Measurements from ENCODE around the gene GGTA1.

GGTA1 gene

DNA sequence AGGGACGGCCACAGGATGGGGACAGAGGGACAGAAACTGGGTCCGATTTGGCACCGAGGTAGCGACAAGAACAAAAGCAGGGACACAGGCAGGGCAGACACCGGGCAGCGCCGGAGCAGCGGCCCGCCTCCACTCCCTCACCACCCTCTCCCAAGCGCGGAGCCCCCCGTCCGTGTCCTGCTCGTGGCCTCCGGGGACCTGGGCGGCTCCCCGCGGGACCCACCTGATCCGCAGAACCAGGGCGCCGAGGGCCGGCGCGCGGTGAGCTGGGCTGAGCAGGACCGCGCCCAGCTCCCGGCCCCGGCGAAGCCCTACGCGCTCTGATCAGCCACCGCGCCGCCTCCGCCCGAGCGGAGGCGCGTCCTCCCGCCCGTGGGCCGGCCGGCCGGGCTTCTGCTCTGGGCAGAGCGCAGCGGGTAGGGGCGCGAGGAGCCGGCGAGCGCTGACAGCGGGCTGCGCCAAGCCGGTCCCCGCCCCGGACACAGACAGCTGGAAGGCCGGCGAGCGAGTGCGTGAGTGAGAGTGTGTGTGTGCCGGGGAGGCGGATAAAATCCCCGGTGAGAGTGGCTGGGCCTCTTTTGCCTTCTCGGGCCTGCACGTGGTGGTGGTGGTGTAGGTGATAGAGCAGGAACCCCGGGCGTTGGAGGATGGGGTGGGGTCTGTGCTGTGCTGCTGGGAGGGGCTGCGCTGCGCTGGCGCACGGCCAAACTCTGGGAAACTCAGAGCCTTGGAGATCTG is at the start of gene GGTA1:
Gene GGTA1 (minus strand): TSS at position 418 of the 738 bp plus-strand sequence. CDS start 31,922 bp downstream, outside the sequence.
- peak within 1 kb of the TSS; percentile 46 for H3K4me3 ChIP-seq (ENCODE audit: control insufficient read depth, low read depth, low read length)
- TF ChIP-seq, protein P1, sequence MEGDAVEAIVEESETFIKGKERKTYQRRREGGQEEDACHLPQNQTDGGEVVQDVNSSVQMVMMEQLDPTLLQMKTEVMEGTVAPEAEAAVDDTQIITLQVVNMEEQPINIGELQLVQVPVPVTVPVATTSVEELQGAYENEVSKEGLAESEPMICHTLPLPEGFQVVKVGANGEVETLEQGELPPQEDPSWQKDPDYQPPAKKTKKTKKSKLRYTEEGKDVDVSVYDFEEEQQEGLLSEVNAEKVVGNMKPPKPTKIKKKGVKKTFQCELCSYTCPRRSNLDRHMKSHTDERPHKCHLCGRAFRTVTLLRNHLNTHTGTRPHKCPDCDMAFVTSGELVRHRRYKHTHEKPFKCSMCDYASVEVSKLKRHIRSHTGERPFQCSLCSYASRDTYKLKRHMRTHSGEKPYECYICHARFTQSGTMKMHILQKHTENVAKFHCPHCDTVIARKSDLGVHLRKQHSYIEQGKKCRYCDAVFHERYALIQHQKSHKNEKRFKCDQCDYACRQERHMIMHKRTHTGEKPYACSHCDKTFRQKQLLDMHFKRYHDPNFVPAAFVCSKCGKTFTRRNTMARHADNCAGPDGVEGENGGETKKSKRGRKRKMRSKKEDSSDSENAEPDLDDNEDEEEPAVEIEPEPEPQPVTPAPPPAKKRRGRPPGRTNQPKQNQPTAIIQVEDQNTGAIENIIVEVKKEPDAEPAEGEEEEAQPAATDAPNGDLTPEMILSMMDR (IDR thresholded peaks at IDR 0.05; ENCODE audit: control insufficient read depth, insufficient read depth, low read depth, low read length, missing control alignments) = no peak
- DNase-seq (ENCODE audit: low read depth) = no peak

DNA sequence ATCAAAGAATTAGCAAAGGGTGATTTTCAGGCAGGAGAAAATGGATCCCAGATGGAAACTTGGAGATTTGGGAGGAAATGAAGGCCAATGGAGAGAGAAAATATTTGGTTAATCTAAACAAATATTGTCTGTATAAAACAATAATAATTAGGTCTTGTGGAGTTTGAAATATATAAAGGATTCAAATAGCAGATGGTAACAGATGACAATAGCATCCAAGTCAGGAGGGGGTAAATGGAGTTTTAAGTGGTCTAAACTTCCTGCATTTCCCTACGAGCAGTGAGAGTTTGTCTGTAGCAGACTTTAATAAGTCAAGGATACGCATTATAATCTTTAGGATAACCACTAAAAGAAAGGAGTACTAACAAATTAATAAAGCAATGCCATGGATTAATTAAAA is 49.0 kb upstream of the GGTA1 start:
- TF ChIP-seq, protein P1 (IDR thresholded peaks at IDR 0.05; ENCODE audit: control insufficient read depth, insufficient read depth, low read depth, low read length, missing control alignments) = no peak
- DNase-seq (ENCODE audit: low read depth) = no peak

DNA sequence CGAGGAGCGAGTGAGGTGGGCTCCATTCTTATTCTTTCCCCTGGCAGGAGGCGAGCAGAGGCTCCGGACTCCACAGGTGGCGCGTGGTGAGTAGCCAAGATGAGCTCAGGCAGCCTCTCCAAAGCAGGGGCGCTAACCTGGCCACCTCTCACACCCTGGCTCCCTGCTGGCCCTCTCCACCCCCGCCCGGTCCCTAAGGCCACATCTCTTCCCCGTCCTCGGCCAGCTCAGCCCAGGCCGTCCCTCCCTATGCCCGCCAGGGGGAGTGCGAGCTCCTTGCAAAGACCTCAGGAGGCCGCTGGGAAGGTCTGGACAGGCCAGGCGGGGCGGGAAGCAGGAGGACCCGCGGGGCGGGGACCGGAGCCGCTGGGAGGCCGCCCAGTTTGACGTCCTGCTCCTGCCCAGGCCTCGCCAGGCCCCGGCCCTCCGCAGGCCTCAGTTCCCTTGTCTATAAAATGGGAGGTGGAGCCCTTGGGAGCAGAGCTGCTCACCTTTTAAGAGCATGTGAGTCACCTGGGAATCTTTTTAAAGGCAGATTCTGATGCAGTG is 46.3 kb upstream of the GGTA1 start:
- TF ChIP-seq, protein P1 (IDR thresholded peaks at IDR 0.05; ENCODE audit: control insufficient read depth, insufficient read depth, low read depth, low read length, missing control alignments) = peak; percentile 97
- H3K4me3 ChIP-seq (ENCODE audit: control insufficient read depth, low read depth, low read length) = peak overlapping the region; percentile 22
- peak; percentile 61 for DNase-seq (ENCODE audit: low read depth)

More for the DNA sequence above, 49.0 kb upstream of the GGTA1 start:
- no peak overlapping the region for H3K4me3 ChIP-seq (ENCODE audit: control insufficient read depth, low read depth, low read length)

DNA sequence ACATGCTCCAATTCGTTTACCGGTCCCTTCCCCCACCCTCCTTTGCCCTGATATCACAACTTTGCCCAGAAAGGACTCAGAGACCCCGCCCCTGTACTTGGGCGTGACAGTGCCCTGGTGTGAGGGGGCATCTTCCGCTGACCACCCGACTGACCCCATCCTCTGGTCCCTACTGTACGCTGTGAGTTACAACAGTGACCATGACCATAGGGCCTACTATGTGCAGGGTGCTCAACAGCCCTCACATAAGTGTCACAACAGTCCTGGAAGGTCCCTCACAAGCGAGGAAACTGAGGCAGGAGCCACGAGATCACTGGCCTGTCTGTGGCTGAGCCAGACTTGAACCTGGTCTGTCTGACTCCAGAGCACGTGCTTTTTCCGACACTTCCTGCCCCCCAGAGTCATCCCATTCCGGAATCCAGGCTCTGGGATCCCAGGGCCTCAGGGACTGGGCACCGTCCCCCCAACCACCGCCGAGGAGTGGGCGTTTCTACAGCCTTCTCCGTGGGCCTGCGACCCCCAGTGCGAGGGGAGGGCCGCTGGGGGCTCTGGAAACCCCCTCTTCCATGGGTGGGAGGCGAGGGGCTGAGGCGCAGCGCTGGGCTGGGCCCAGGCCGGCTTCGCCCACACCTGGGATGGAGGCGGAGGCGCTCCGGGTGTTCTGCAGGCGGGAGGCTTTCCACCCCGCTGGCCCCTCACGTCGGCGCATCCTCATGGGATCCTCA is 45.7 kb upstream of the GGTA1 start:
- TF ChIP-seq, protein P1 (IDR thresholded peaks at IDR 0.05; ENCODE audit: control insufficient read depth, insufficient read depth, low read depth, low read length, missing control alignments) = no peak
- DNase-seq (ENCODE audit: low read depth) = no peak
- no peak overlapping the region for H3K4me3 ChIP-seq (ENCODE audit: control insufficient read depth, low read depth, low read length)

- H3K4me3 ChIP-seq (ENCODE audit: control insufficient read depth, low read depth, low read length) = no peak overlapping the region
- TF ChIP-seq, protein P1 (IDR thresholded peaks at IDR 0.05; ENCODE audit: control insufficient read depth, insufficient read depth, low read depth, low read length, missing control alignments) = no peak
- no peak for DNase-seq (ENCODE audit: low read depth)
These were observed 42.4 kb upstream of the GGTA1 start for GRCh38 chr9:121542025-121542424.

- DNase-seq (ENCODE audit: low read depth) = no peak
- TF ChIP-seq, protein P1 (IDR thresholded peaks at IDR 0.05; ENCODE audit: control insufficient read depth, insufficient read depth, low read depth, low read length, missing control alignments) = no peak
- no peak overlapping the region for H3K4me3 ChIP-seq (ENCODE audit: control insufficient read depth, low read depth, low read length)
These were observed 41.6 kb upstream of the GGTA1 start for GRCh38 chr9:121541256-121541655.
